Hepatocyte (in vitro differentiated cells): ENCODE results near the gene AGBL1.

Experiments
- EZH2 ChIP-seq: fragments of 200-600 bp; sonication (generic); IDR thresholded peaks from 2 replicates; pipeline ENCODE4 v1.6.1; 2016; ENCODE audit warnings: antibody characterized with exemption, mild to moderate bottlenecking, borderline replicate concordance
- EZH2phosphoT487 ChIP-seq: fragments of 200-600 bp; sonication (generic); IDR thresholded peaks from one replicate; pipeline ENCODE4 v1.6.1; 2018; ENCODE audit warnings: antibody characterized with exemption, mild to moderate bottlenecking, low read depth, moderate library complexity; ENCODE audit not compliant: unreplicated experiment, severe bottlenecking
- TF ChIP-seq, protein P1 (sequence below): fragments of 200-600 bp; sonication (generic); IDR thresholded peaks from 2 replicates; pipeline ENCODE4 v1.5.1; 2016; ENCODE audit warnings: antibody characterized with exemption, mild to moderate bottlenecking; ENCODE audit not compliant: poor library complexity

DNA sequence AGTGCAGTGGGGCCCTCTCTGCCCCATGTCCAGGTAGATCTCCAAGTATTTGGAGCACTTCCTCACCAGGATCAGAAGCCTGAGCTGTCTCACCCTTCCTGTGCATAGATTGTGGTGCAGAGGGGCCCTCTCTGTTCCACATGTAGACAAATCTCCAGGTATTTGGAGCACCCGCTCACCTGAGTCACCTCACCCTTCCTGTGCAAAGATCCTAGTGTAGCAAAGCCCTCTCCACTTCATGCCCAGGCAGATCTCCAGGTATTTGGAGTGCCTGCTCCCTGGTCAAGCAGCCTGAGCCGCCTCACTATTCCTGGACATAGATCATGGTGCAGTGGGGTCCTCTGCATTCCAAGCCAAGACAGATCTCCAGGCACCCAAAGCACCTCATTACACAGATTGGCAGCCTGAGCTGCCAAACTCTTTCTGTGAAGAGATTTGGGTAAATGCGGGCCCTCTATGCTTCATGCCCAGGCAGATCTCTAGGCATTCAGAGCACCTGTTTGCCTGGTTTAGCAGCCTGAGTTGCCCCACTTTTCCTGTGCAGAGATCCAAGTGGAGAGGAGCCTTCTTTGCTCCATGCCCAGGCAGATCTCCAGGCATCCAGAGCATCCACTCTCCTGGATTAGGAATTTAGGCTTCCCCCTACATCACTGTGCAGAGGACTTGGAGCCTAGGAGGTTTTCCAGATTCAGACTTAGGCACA lies 249.8 kb downstream of the AGBL1 start:
- TF ChIP-seq, protein P1, sequence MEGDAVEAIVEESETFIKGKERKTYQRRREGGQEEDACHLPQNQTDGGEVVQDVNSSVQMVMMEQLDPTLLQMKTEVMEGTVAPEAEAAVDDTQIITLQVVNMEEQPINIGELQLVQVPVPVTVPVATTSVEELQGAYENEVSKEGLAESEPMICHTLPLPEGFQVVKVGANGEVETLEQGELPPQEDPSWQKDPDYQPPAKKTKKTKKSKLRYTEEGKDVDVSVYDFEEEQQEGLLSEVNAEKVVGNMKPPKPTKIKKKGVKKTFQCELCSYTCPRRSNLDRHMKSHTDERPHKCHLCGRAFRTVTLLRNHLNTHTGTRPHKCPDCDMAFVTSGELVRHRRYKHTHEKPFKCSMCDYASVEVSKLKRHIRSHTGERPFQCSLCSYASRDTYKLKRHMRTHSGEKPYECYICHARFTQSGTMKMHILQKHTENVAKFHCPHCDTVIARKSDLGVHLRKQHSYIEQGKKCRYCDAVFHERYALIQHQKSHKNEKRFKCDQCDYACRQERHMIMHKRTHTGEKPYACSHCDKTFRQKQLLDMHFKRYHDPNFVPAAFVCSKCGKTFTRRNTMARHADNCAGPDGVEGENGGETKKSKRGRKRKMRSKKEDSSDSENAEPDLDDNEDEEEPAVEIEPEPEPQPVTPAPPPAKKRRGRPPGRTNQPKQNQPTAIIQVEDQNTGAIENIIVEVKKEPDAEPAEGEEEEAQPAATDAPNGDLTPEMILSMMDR: no peak
- TF ChIP-seq EZH2: no peak
- no peak for TF ChIP-seq EZH2phosphoT487
